Ishikawa (cell line): ENCODE measurements around the gene ANK3.

ENCODE experiments used
- CEBPB ChIP-seq: IDR thresholded peaks from 2 replicates; pipeline ENCODE4 v1.6.1; 2012
- CREB1 ChIP-seq: IDR thresholded peaks from 2 replicates; pipeline ENCODE4 v1.6.1; 2012; ENCODE audit warnings: low read depth
- EGR1 ChIP-seq: IDR thresholded peaks from 2 replicates; pipeline ENCODE4 v1.6.1; 2012
- EP300 ChIP-seq: IDR thresholded peaks from 2 replicates; pipeline ENCODE4 v1.6.1; 2012; ENCODE audit warnings: borderline replicate concordance
- FOXM1 ChIP-seq: IDR thresholded peaks from 2 replicates; pipeline ENCODE4 v1.6.1; 2012; ENCODE audit warnings: low read depth, borderline replicate concordance
- NFIC ChIP-seq: IDR thresholded peaks from 2 replicates; pipeline ENCODE4 v1.6.1; 2012
- RAD21 ChIP-seq: IDR thresholded peaks from 2 replicates; pipeline ENCODE4 v1.6.1; 2012; ENCODE audit warnings: low read depth
- REST ChIP-seq: IDR thresholded peaks from 2 replicates; pipeline ENCODE4 v1.6.1; 2012; ENCODE audit warnings: low read depth, mild to moderate bottlenecking
- TAF1 ChIP-seq: IDR thresholded peaks from 2 replicates; pipeline ENCODE4 v1.6.1; 2012; ENCODE audit warnings: low read depth, mild to moderate bottlenecking
- TCF12 ChIP-seq: IDR thresholded peaks from 2 replicates; pipeline ENCODE4 v1.6.1; 2012; ENCODE audit warnings: low read depth
- TEAD4 ChIP-seq: IDR thresholded peaks from 2 replicates; pipeline ENCODE4 v1.6.1; 2012
- USF1 ChIP-seq: IDR thresholded peaks from 2 replicates; pipeline ENCODE4 v1.6.1; 2012
- YY1 ChIP-seq: IDR thresholded peaks from 2 replicates; pipeline ENCODE4 v1.6.1; 2012; ENCODE audit warnings: low read depth
- ZBTB7A ChIP-seq: IDR thresholded peaks from 2 replicates; pipeline ENCODE4 v1.6.1; 2012; ENCODE audit warnings: low read depth
- TF ChIP-seq, protein P1 (sequence below): IDR thresholded peaks from 2 replicates; pipeline ENCODE4 v1.6.1; 2012

The ANK3 gene

DNA sequence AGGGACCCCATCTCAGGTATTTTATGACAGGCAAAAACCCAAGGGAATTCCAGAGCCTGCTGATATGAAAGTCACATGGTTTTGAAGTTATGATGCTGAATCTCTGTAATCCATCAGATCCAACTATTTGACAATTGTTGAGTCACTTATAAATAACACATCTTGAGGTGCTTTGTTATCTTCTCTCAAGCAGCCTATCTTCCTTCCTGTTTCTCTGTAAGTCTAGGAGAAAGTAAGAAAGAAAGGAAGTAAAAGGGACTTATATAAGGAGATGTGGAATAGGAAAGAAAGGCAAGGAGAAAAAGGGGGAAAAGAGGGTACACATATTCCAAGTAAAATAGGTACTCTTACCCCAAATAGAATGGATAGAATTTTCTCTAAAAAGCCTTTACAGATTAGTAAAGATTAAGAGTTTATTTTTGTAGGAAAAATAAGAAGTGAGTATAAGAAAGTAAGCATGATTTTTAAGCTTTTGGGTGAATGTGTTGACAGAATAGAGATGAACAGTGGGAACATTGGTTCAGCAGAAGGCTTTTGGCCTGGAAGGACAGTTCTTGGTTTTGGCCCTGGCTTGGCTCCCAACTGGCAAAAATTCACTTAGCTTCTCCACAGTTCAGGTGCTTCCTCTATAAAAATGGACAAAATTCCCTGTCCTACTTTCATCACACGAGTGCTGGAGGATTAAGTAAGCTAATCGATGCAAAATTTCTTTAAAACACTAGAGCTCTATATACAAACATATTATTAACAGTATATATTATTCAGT lies 39.6 kb upstream of the ANK3 start:
- TF ChIP-seq EP300 (no peak), FOXM1 (no peak), TAF1 (no peak), TCF12 (no peak), REST (no peak), TEAD4 (no peak), USF1 (no peak)

- TF ChIP-seq FOXM1, result no peak
- TF ChIP-seq EP300, result no peak
- no peak for TF ChIP-seq CEBPB
- TF ChIP-seq EGR1, result no peak
- TF ChIP-seq TAF1, result no peak
- TF ChIP-seq USF1, result no peak
- TF ChIP-seq REST, result no peak
- TF ChIP-seq, protein P1, sequence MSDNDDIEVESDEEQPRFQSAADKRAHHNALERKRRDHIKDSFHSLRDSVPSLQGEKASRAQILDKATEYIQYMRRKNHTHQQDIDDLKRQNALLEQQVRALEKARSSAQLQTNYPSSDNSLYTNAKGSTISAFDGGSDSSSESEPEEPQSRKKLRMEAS, result no peak
- TF ChIP-seq ZBTB7A, result no peak
- no peak for TF ChIP-seq RAD21
- no peak for TF ChIP-seq TEAD4
Observed at GRCh38 chr10:60428387-60428737, 38.7 kb upstream of the ANK3 start.

- TF ChIP-seq USF1, result no peak
- TF ChIP-seq CREB1, result no peak
- TF ChIP-seq NFIC, result no peak
- no peak for TF ChIP-seq CEBPB
- TF ChIP-seq TCF12, result no peak
- no peak for TF ChIP-seq TEAD4
Observed at GRCh38 chr10:60427709-60428386, 38.2 kb upstream of the ANK3 start.

DNA sequence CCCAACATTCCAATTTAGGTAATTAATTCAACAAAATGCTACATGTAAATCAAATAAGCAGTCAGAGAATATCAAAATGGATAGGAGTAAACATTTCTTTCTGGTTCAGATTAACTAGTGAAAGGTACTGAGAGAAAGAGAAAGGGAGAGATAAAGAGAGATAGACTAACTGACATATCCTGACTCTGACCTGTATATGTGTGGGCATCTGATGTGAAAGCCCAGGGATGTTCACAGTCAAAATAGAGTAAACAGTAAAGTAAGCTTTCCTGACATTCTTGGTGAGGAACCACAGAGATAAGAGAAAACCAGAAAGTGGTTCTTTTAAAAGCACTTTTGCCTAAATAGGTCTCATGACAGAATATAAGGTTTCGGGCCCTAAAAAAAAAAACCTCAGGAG lies 37.5 kb upstream of the ANK3 start:
- TF ChIP-seq EGR1, result no peak
- TF ChIP-seq EP300, result no peak
- no peak for TF ChIP-seq CREB1
- no peak for TF ChIP-seq TEAD4
- TF ChIP-seq FOXM1, result no peak
- TF ChIP-seq USF1, result no peak
- TF ChIP-seq YY1, result no peak
- TF ChIP-seq, protein P1, result no peak
- no peak for TF ChIP-seq TAF1
- no peak for TF ChIP-seq NFIC
- no peak for TF ChIP-seq RAD21
- TF ChIP-seq REST, result no peak
- TF ChIP-seq ZBTB7A, result no peak
- no peak for TF ChIP-seq TCF12
- no peak for TF ChIP-seq CEBPB
